Brain microvascular endothelial cell (primary cell): Measurements from ENCODE around the gene SLC10A7.

Experiments used
- DNase-seq: peaks from one replicate; pipeline ENCODE4 v3.0.0-alpha.2; 2020
- H3K27ac ChIP-seq: fragments of 250-450 bp; sonication (Bioruptor Pico); 2 replicates; pipeline ENCODE4 v1.5.1; 2020; ENCODE audit warnings: mild to moderate bottlenecking, moderate library complexity
- H3K27me3 ChIP-seq: fragments of 250-450 bp; sonication (Bioruptor Pico); replicated peaks from 2 replicates; pipeline ENCODE4 v1.5.1; 2020; ENCODE audit warnings: mild to moderate bottlenecking
- H3K36me3 ChIP-seq: fragments of 250-450 bp; sonication (Bioruptor Pico); replicated peaks from 2 replicates; pipeline ENCODE4 v1.5.1; 2020; ENCODE audit warnings: mild to moderate bottlenecking
- H3K4me3 ChIP-seq: 2 replicates; pipeline ENCODE4 v1.5.1; 2011; ENCODE audit warnings: low read depth, mild to moderate bottlenecking, control low read depth, low read length, moderate library complexity
- CTCF ChIP-seq: IDR thresholded peaks from 2 replicates; pipeline ENCODE4 v1.5.1; 2011; ENCODE audit warnings: low read depth, mild to moderate bottlenecking, moderate library complexity, low read length, control low read depth, inconsistent platforms; ENCODE audit errors: missing control alignments
- in situ Hi-C: cut with HindIII; loops from 2 replicates; pipeline ENCODE4 v1.10.0; 2017; ENCODE audit warnings: low sequenced_read_pairs, low pct_ligation_motif_present

SLC10A7 gene

GRCh38 chr4:146349306-146349705 lies 172.4 kb downstream of the SLC10A7 start:
- no peak for TF ChIP-seq CTCF
- no peak for DNase-seq
- in situ Hi-C loops, result no loop called here
- no peak overlapping the region for H3K27ac ChIP-seq
- no peak overlapping the region for H3K4me3 ChIP-seq
- H3K36me3 ChIP-seq, result no peaks in the 10 kb centered on the region
- H3K27me3 ChIP-seq, result no peaks in the 10 kb centered on the region

GRCh38 chr4:146347822-146348221 lies 173.9 kb downstream of the SLC10A7 start:
- in situ Hi-C loops, result no loop called here
- no peak for DNase-seq
- TF ChIP-seq CTCF, result no peak
- H3K27me3 ChIP-seq, result no peaks in the 10 kb centered on the region
- no peak overlapping the region for H3K4me3 ChIP-seq
- H3K27ac ChIP-seq, result no peak overlapping the region
- H3K36me3 ChIP-seq, result no peaks in the 10 kb centered on the region

- no peak for DNase-seq
- no peak for TF ChIP-seq CTCF
- in situ Hi-C loops, result no loop called here
- Histone ChIP-seq H3K4me3 (no peak overlapping the region), H3K36me3 (no peaks in the 10 kb centered on the region), H3K27ac (no peak overlapping the region), H3K27me3 (no peaks in the 10 kb centered on the region)
Measured at GRCh38 chr4:146346276-146346675, 175.5 kb downstream of the SLC10A7 start.

GRCh38 chr4:146343776-146344175 lies 178.0 kb downstream of the SLC10A7 start:
- no peak overlapping the region for H3K27ac ChIP-seq
- H3K27me3 ChIP-seq, result no peaks in the 10 kb centered on the region
- TF ChIP-seq CTCF, result no peak
- no peak overlapping the region for H3K4me3 ChIP-seq
- H3K36me3 ChIP-seq, result no peaks in the 10 kb centered on the region
- in situ Hi-C loops, result no loop called here
- DNase-seq, result no peak

GRCh38 chr4:146343199-146343598 lies 178.5 kb downstream of the SLC10A7 start:
- Histone ChIP-seq H3K27ac (no peak overlapping the region), H3K4me3 (no peak overlapping the region), H3K27me3 (no peaks in the 10 kb centered on the region), H3K36me3 (no peaks in the 10 kb centered on the region)
- in situ Hi-C loops, result no loop called here
- DNase-seq, result no peak
- no peak for TF ChIP-seq CTCF

- no peaks in the 10 kb centered on the region for H3K36me3 ChIP-seq
- H3K27me3 ChIP-seq, result no peaks in the 10 kb centered on the region
- no peak overlapping the region for H3K27ac ChIP-seq
- DNase-seq, result peak; percentile 39
- in situ Hi-C loops, result no loop called here
- no peak overlapping the region for H3K4me3 ChIP-seq
- TF ChIP-seq CTCF, result peak; percentile 55
Measured at GRCh38 chr4:146342600-146343192, 179.0 kb downstream of the SLC10A7 start.
